PC-3 (cell line): ENCODE measurements around the gene LIMS2. TPM values are rescaled to one million over a fixed set of nuclear protein-coding genes. Genes with fewer than 3 reads are reported as not detected.

Experiments
- ATAC-seq: fragments of 200-7000 bp; cut with Tn5 transposase; 2 replicates; pipeline ENCODE4 v1.9.1; 2020; ENCODE audit warnings: mild to moderate bottlenecking, moderate library complexity
- BruUV-seq: library from RNA; stranded (reverse); fragments of 400-500 nt; replicated peaks from 2 replicates; lab custom pipeline; 2021; lab: Mats Ljungman, UMichigan
- CTCF ChIA-PET: fragments of 300-600 bp; sonication (Branson Sonifier 250); formaldehyde crosslinking; loops from one replicate; lab custom pipeline; 2022; ENCODE audit warnings: antibody characterized with exemption; lab: Charles Lee
- POLR2A ChIA-PET: fragments of 300-600 bp; sonication (Branson Sonifier 250); formaldehyde crosslinking; loops from one replicate; lab custom pipeline; 2022; ENCODE audit warnings: antibody characterized with exemption; ENCODE audit not compliant: unreplicated experiment; lab: Charles Lee
- DNase-seq: peaks from one replicate; pipeline ENCODE4 v3.0.0-alpha.2; 2015
- H2AFZ ChIP-seq: fragments of 300-600 bp; sonication (generic); 2 replicates; pipeline ENCODE4 v1.6.0; 2016; ENCODE audit warnings: antibody characterized with exemption, low read length
- H3F3A ChIP-seq: fragments of 300-600 bp; sonication (generic); one replicate; pipeline ENCODE4 v1.6.0; 2017; ENCODE audit warnings: antibody characterized with exemption, low read length, control low read depth, mild to moderate bottlenecking; ENCODE audit not compliant: unreplicated experiment
- H3K27ac ChIP-seq: fragments of 300-600 bp; sonication (generic); 2 replicates; pipeline ENCODE4 v1.5.1; 2016; ENCODE audit warnings: mild to moderate bottlenecking, low read length
- H3K27me3 ChIP-seq: fragments of 300-600 bp; sonication (generic); 2 replicates; pipeline ENCODE4 v1.6.1; 2016; ENCODE audit warnings: low read length, mixed read lengths
- H3K36me3 ChIP-seq: fragments of 300-600 bp; sonication (generic); 2 replicates; pipeline ENCODE4 v1.6.1; 2016; ENCODE audit warnings: low read depth, mixed run types, low read length, mixed read lengths
- H3K4me1 ChIP-seq: fragments of 300-600 bp; sonication (generic); 2 replicates; pipeline ENCODE4 v1.5.1; 2016; ENCODE audit warnings: low read length; ENCODE audit not compliant: insufficient read depth
- H3K4me2 ChIP-seq: fragments of 300-600 bp; sonication (generic); 2 replicates; pipeline ENCODE4 v1.6.0; 2016; ENCODE audit warnings: low read length
- H3K4me3 ChIP-seq: fragments of 300-600 bp; sonication (generic); 2 replicates; pipeline ENCODE4 v1.5.1; 2016; ENCODE audit warnings: mild to moderate bottlenecking, low read length, mixed read lengths
- H3K79me2 ChIP-seq: fragments of 300-600 bp; sonication (generic); 2 replicates; pipeline ENCODE4 v1.6.1; 2017; ENCODE audit warnings: low read length, mixed read lengths
- H3K9ac ChIP-seq: fragments of 300-600 bp; sonication (generic); 2 replicates; pipeline ENCODE4 v1.6.0; 2016; ENCODE audit warnings: mild to moderate bottlenecking, low read length
- H3K9me2 ChIP-seq: fragments of 300-600 bp; sonication (generic); replicated peaks from 2 replicates; pipeline ENCODE4 v1.6.1; 2016; ENCODE audit warnings: mixed run types, low read length, mixed read lengths
- H3K9me3 ChIP-seq: fragments of 300-600 bp; sonication (generic); 2 replicates; pipeline ENCODE4 v1.6.1; 2016; ENCODE audit warnings: low read length, mixed read lengths
- H4K20me1 ChIP-seq: fragments of 300-600 bp; sonication (generic); 2 replicates; pipeline ENCODE4 v1.6.1; 2016; ENCODE audit warnings: low read length, mixed read lengths
- EZH2 ChIP-seq: fragments of 300-600 bp; sonication (generic); IDR thresholded peaks from one replicate; pipeline ENCODE4 v1.6.1; 2017; ENCODE audit warnings: antibody characterized with exemption, mild to moderate bottlenecking, low read length; ENCODE audit not compliant: unreplicated experiment
- EZH2phosphoT487 ChIP-seq: fragments of 300-600 bp; sonication (generic); IDR thresholded peaks from 2 replicates; pipeline ENCODE4 v1.6.1; 2018; ENCODE audit warnings: mild to moderate bottlenecking, antibody characterized with exemption, low read length, borderline replicate concordance
- intact Hi-C: fragments of 100-400 bp; cut with micrococcal nuclease; formaldehyde crosslinking; loops from 2 replicates; pipeline ENCODE4 v1.9.0; 2023
- total RNA-seq: library from RNA; depleted of rRNA; stranded (reverse); fragments of >200 nt; gene quantifications from 2 replicates; pipeline ENCODE4 v1.2.3, GENCODE V29; 2014
- TF ChIP-seq, protein P1 (sequence below): fragments of 300-600 bp; sonication (generic); conservative IDR thresholded peaks from 2 replicates; pipeline ENCODE4 v1.5.1; 2017; ENCODE audit warnings: antibody characterized with exemption, low read depth, mild to moderate bottlenecking, low read length

LIMS2 gene
- total RNA-seq, 1 experiment from 2014 or later: 5.0 TPM

DNA sequence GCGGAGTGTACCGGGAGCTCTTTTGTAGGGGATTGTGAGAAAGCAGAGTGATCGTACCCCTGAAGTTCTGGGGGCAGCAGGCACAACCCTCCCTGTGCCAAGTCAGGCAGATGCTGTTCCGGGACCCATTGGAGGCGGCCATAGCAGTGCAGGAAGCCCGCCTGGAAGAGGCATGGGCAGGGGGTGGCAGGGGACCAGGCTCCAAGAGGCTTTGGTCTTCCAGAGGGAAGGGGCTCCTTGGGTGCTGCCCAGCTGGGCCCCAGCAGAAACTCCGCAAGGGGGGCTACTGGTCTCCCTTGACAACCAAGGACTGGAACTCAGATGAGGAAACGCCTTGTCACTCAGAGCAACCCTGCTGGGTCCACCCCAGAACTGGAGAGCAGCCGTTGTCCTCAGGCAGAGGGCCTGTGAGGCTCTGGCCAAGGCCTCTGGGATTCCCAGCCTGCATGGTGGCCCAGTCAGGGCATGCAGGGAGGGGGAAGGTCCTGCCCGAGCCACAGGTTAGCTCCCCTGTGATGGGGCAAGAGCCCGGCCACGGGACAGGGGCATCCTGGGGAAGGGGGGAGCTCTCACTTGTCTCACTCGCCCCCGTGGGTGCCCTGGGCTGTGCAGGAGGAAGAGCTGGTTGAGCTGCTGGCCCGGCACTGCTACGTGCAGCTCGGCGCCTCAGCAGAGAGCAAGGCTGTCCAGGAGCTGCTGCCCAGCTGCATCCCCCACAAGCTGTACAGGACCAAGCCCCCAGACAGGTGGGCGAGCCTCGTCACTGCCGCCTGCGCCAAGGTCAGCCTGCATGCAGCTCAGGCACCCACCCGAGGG, 50.4 kb downstream of the LIMS2 start:
- H3K9ac ChIP-seq: peak overlapping the region; percentile 49; the same call in 1 of the 2 replicates
- CTCF ChIA-PET: no interaction called here
- H3K4me1 ChIP-seq: peaks cover 33% of the 10 kb centered on the region
- no peaks in the 10 kb centered on the region for H4K20me1 ChIP-seq
- H3K27me3 ChIP-seq: no peaks in the 10 kb centered on the region
- no peak overlapping the region for H2AFZ ChIP-seq
- no peak overlapping the region for H3K4me3 ChIP-seq
- peak overlapping the region; percentile 74; the same call in 1 of the 2 replicates for H3K27ac ChIP-seq
- no peak for DNase-seq
- TF ChIP-seq, protein P1, sequence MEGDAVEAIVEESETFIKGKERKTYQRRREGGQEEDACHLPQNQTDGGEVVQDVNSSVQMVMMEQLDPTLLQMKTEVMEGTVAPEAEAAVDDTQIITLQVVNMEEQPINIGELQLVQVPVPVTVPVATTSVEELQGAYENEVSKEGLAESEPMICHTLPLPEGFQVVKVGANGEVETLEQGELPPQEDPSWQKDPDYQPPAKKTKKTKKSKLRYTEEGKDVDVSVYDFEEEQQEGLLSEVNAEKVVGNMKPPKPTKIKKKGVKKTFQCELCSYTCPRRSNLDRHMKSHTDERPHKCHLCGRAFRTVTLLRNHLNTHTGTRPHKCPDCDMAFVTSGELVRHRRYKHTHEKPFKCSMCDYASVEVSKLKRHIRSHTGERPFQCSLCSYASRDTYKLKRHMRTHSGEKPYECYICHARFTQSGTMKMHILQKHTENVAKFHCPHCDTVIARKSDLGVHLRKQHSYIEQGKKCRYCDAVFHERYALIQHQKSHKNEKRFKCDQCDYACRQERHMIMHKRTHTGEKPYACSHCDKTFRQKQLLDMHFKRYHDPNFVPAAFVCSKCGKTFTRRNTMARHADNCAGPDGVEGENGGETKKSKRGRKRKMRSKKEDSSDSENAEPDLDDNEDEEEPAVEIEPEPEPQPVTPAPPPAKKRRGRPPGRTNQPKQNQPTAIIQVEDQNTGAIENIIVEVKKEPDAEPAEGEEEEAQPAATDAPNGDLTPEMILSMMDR: no peak
- TF ChIP-seq EZH2: no peak
- intact Hi-C loops: no loop called here
- POLR2A ChIA-PET: no interaction called here
- no peak for ATAC-seq
- peaks cover 41% of the 10 kb centered on the region for H3K79me2 ChIP-seq
- H3K9me2 ChIP-seq: no peaks in the 10 kb centered on the region
- H3K9me3 ChIP-seq: no peaks in the 10 kb centered on the region
- BruUV-seq: no TSS peak
- H3K36me3 ChIP-seq: peaks cover 18% of the 10 kb centered on the region; the same call in 1 of the 2 replicates
- no peaks in the 10 kb centered on the region for H3F3A ChIP-seq
- no peak overlapping the region for H3K4me2 ChIP-seq

DNA sequence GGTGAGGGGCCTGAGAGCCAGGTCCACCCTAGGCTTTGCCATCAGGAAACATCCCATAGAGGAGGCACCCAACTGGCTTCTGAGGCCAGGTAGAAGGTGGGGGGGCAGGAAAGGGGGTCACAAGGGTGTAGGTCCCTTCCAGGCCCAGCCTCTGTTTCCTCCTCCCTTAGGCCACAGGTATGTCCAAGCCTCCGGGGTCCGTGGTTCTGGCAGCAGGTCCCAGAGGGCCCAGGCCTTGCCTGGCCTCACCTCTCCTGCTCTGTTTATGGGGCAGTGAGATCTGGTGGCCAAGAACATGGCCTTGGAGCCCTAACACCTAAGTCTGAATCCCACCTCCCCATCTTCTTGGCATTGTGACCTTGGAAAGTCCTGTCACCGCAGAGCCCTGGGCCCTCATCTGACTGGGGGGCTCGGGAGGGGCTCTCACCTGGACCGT, 51.0 kb downstream of the LIMS2 start:
- no peak overlapping the region for H3K4me3 ChIP-seq
- H3K27ac ChIP-seq: peak overlapping the region; percentile 74
- H3K27me3 ChIP-seq: no peaks in the 10 kb centered on the region
- H3K4me2 ChIP-seq: peak overlapping the region; percentile 61
- H2AFZ ChIP-seq: no peak overlapping the region
- H3F3A ChIP-seq: no peaks in the 10 kb centered on the region
- no TSS peak for BruUV-seq
- POLR2A ChIA-PET: no interaction called here
- H3K9ac ChIP-seq: peak overlapping the region; percentile 49
- CTCF ChIA-PET: no interaction called here
- no peaks in the 10 kb centered on the region for H3K9me3 ChIP-seq
- intact Hi-C loops: no loop called here
- H3K9me2 ChIP-seq: no peaks in the 10 kb centered on the region
- ATAC-seq (no peak), DNase-seq (no peak)
- no peak for TF ChIP-seq EZH2
- TF ChIP-seq, protein P1: no peak
- no peak for TF ChIP-seq EZH2phosphoT487
- H3K79me2 ChIP-seq: peaks cover 47% of the 10 kb centered on the region
- H3K4me1 ChIP-seq: peaks cover 37% of the 10 kb centered on the region
- H4K20me1 ChIP-seq: no peaks in the 10 kb centered on the region
- peaks cover 18% of the 10 kb centered on the region; the same call in 1 of the 2 replicates for H3K36me3 ChIP-seq
